ENCODE data around the gene MMP25. TPM values are rescaled to one million over a fixed set of nuclear protein-coding genes. Genes with fewer than 3 reads are reported as not detected.

MMP25 gene
- total and polyA plus RNA-seq, 9 of the 15 experiments (the other 6 are each of a cell fraction or from before 2014, with no cell fraction given): 0.03 to 0.04 TPM; not detected in 7

DNA sequence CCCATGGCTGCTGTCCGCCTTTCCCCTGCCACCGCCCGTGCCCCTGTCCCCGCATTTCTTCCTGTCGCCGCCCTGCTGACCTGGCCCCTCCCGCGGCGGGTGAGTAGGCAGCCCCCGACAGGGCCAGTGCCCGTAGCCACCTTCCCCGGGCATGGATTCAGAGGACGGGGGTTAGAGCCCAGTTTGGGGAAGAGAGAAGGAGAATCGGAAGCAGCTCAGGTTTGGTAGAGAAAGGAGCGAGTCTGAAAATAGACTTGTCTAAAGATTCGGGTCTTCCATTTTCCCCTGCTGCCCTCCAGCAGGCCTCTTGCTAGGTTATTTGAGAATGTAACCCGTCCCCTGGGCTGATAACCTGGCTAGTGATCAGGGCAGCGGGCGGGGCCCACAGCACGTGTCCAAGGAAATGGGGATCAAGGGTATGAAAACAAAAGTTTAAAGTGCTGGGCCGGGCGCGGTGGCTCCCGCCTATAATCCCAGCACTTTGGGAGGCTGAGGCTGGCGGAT lies 41.5 kb upstream of the MMP25 start (continued):
- TF ChIP-seq, protein P1, sequence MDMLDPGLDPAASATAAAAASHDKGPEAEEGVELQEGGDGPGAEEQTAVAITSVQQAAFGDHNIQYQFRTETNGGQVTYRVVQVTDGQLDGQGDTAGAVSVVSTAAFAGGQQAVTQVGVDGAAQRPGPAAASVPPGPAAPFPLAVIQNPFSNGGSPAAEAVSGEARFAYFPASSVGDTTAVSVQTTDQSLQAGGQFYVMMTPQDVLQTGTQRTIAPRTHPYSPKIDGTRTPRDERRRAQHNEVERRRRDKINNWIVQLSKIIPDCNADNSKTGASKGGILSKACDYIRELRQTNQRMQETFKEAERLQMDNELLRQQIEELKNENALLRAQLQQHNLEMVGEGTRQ (CRISPR knock-in tag; IDR thresholded peaks at IDR 0.05): peak; percentile 64
- TF ChIP-seq FOXA3 (CRISPR knock-in tag; conservative IDR thresholded peaks at IDR 0.05 in 1 of 2, IDR thresholded peaks at IDR 0.05 in 1 of 2) (0 out of 4 replicates have a peak, but pooled peaks of 1 of the 2 experiments have one; percentile 20), ZFP30 (CRISPR knock-in tag; IDR thresholded peaks at IDR 0.05; ENCODE audit: borderline replicate concordance) (no peak), HDAC6 (IDR thresholded peaks at IDR 0.05; ENCODE audit: low read depth, low read length) (no peak), CBX8 (IDR thresholded peaks at IDR 0.05; ENCODE audit: borderline replicate concordance, extremely low read depth, low read depth, low read length, poor library complexity, severe bottlenecking) (no peak), SLC30A9 (CRISPR knock-in tag; IDR thresholded peaks at IDR 0.05) (no peak), ZNF311 (CRISPR knock-in tag; IDR thresholded peaks at IDR 0.05) (no peak), PCBP1 (IDR thresholded peaks at IDR 0.05; ENCODE audit: low read depth, low read length, poor library complexity, severe bottlenecking) (no peak), ESRRB (CRISPR knock-in tag; IDR thresholded peaks at IDR 0.05; ENCODE audit: borderline replicate concordance) (no peak), ZNF583 (CRISPR knock-in tag; IDR thresholded peaks at IDR 0.05) (no peak), SIN3A (IDR thresholded peaks at IDR 0.05; ENCODE audit: borderline replicate concordance in 2 of 2, control insufficient read depth in 1 of 2, low read depth in 2 of 2, low read length in 2 of 2) (no peak), PTRF (tag; IDR thresholded peaks at IDR 0.05) (no peak), MED1 (CRISPR knock-in tag; IDR thresholded peaks at IDR 0.05; ENCODE audit: borderline replicate concordance) (no peak), ZFX (CRISPR knock-in tag; IDR thresholded peaks at IDR 0.05) (peak; percentile 69), GATAD2A (IDR thresholded peaks at IDR 0.05) (peak; percentile 44; the same call in 1 of the 2 replicates), SRSF1 (IDR thresholded peaks at IDR 0.05; ENCODE audit: low read depth, low read length) (no peak), ZKSCAN1 (IDR thresholded peaks at IDR 0.05; ENCODE audit: low read depth, low read length) (no peak), HMGN3 (IDR thresholded peaks at IDR 0.05; ENCODE audit: borderline replicate concordance, extremely low read depth, insufficient read length, low read depth, low read length) (no peak), CEBPB (tag; IDR thresholded peaks at IDR 0.05) (no peak)
- TF ChIP-seq, protein P2, sequence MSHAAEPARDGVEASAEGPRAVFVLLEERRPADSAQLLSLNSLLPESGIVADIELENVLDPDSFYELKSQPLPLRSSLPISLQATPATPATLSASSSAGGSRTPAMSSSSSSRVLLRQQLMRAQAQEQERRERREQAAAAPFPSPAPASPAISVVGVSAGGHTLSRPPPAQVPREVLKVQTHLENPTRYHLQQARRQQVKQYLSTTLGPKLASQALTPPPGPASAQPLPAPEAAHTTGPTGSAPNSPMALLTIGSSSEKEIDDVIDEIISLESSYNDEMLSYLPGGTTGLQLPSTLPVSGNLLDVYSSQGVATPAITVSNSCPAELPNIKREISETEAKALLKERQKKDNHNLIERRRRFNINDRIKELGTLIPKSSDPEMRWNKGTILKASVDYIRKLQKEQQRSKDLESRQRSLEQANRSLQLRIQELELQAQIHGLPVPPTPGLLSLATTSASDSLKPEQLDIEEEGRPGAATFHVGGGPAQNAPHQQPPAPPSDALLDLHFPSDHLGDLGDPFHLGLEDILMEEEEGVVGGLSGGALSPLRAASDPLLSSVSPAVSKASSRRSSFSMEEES (CRISPR knock-in tag; IDR thresholded peaks at IDR 0.05): no peak
- TF ChIP-seq, protein P3, sequence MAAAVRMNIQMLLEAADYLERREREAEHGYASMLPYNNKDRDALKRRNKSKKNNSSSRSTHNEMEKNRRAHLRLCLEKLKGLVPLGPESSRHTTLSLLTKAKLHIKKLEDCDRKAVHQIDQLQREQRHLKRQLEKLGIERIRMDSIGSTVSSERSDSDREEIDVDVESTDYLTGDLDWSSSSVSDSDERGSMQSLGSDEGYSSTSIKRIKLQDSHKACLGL (CRISPR knock-in tag; IDR thresholded peaks at IDR 0.05; ENCODE audit: borderline replicate concordance, poor library complexity, severe bottlenecking): no peak
- TF ChIP-seq, protein P4, sequence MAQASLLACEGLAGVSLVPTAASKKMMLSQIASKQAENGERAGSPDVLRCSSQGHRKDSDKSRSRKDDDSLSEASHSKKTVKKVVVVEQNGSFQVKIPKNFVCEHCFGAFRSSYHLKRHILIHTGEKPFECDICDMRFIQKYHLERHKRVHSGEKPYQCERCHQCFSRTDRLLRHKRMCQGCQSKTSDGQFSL (CRISPR knock-in tag; IDR thresholded peaks at IDR 0.05): no peak
- TF ChIP-seq, protein P4 (tag; IDR thresholded peaks at IDR 0.05): no peak
- TF ChIP-seq, protein P5, sequence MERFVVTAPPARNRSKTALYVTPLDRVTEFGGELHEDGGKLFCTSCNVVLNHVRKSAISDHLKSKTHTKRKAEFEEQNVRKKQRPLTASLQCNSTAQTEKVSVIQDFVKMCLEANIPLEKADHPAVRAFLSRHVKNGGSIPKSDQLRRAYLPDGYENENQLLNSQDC (CRISPR knock-in tag; IDR thresholded peaks at IDR 0.05): no peak

Data from K562 (cell line).